Esophagus muscularis mucosa (tissue), 4 donors: Measurements from ENCODE around the gene SAT2.

ENCODE experiments used
- CTCF ChIP-seq, 3 experiments: fragments of 200-600 bp in 2 of 3; fragments of 450-650 bp in 1 of 3; sonication (generic) in 2 of 3; IDR thresholded peaks; one replicate each; pipeline ENCODE4 v1.5.1; 2017 to 2019; ENCODE audit warnings: antibody characterized with exemption in 3 of 3, mild to moderate bottlenecking in 2 of 3, moderate library complexity in 1 of 3
- EP300 ChIP-seq: sonication (generic); formaldehyde crosslinking; IDR thresholded peaks from one replicate; pipeline ENCODE4 v1.6.1; 2017; ENCODE audit warnings: antibody characterized with exemption
- POLR2A ChIP-seq: fragments of 450-650 bp; IDR thresholded peaks from one replicate; pipeline ENCODE4 v1.6.1; 2017; ENCODE audit warnings: antibody characterized with exemption, moderate library complexity, mild to moderate bottlenecking, low read depth
- POLR2AphosphoS5 ChIP-seq, 2 donors: sonication (generic); formaldehyde crosslinking; IDR thresholded peaks; one replicate each; pipeline ENCODE4 v1.6.1; 2017; ENCODE audit warnings: antibody characterized with exemption in 2 of 2

- TF ChIP-seq CTCF (IDR thresholded peaks at IDR 0.05) = no peak
- TF ChIP-seq POLR2A = no peak
- no peak for TF ChIP-seq POLR2AphosphoS5 (IDR thresholded peaks at IDR 0.05)
- no peak for TF ChIP-seq EP300
Measured at GRCh38 chr17:7593296-7593695, 34.3 kb downstream of the SAT2 start.
